NCI-H748 (cell line): ENCODE results near the gene SV2B.

ENCODE experiments used
- DNase-seq: peaks from one replicate; lab custom pipeline; 2025; ENCODE audit not compliant: unreplicated experiment; lab: John Stamatoyannopoulos, UW

The SV2B gene

DNA sequence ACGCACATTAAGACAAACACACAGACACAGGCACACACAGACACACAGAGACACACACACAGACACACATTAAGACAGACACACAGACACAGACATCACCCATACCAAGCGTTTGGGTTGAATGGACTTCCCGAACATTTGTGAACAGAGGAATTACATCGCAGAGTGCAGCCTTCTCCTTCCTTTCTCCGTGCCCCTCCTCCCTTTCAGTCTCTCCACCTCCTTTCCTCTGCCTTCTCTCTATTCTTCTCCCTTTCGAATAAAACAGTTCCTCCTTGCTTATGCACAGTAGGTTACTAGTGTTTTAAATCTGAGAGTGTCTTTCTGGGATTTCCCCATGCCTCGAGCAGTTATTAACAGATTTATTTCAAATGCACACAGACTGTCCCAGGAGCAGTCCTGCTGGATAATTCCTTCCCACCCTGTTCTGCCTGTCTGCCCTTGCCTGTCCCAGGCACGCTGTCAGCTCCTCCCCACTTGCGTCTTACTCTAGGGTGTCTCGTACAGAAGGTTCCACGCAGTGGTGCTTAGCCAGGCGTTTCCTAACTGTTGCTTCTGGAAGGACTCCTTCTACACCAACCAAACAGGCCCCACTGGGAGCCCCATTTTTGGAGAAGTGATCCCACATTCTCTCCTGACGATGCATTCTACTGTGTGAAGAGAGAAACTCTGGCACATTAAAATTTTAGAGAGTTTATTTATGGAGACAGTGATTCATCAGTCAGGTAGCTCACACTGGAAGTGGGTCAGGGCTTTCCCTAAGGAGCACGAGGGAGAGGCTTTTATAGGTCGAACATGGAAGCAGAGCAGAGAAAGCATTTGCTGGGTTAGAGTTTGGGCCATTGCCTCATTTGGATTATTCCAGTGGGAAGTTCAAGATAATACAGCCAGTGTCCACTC, 163.8 kb downstream of the SV2B start:
- no peak for DNase-seq

- DNase-seq, result no peak
Measured at GRCh38 chr15:91264651-91265351, 164.7 kb downstream of the SV2B start.

- no peak for DNase-seq
Measured at GRCh38 chr15:91265416-91265940, 165.4 kb downstream of the SV2B start.

GRCh38 chr15:91268510-91268909, 168.5 kb downstream of the SV2B start:
- DNase-seq, result no peak

DNA sequence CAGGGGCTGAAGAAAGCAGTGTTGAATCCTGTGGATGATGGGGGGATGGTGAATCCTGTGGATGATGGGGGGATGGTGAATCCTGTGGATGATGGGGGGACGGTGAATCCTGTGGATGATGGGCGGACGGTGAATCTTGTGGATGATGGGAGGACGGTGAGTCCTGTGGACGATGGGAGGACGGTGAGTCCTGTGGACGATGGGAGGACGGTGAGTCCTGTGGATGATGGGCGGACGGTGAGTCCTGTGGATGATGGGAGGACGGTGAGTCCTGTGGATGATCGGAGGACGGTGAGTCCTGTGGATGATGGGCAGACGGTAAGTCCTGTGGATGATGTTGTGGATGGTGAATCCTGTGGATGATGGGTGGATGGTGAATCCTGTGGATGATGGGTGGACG, 170.7 kb downstream of the SV2B start:
- no peak for DNase-seq

DNA sequence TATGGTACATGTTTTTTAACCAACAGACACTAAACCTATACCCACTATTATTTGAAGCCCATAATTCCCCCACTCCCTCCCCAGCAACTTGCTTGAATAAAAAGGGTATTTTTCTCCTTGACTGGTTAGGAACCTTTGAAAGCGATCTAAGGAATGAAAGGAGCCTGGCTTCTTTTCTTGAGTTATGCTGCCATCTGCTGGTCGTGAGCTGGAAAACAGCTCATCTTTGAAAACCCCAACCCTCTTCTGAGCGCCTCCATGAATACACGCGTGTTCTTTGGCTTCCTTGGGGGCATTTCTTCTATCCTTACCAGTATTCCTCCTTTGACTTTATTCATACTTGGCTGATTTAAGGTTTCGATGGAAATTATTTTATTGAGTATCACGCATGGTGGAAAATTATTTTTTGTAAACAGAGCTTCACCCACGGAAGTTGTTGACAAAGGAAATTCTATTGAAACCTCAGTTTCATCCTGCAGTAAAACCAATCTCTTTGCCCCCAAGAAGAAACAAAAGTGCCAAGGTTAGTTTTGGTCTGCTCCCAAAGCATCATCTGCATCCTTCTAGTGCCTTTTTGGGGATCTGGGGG, 171.6 kb downstream of the SV2B start:
- DNase-seq, result peak; percentile 58

GRCh38 chr15:91275844-91276243, 175.8 kb downstream of the SV2B start:
- DNase-seq, result no peak

GRCh38 chr15:91278951-91279350, 178.9 kb downstream of the SV2B start:
- no peak for DNase-seq

DNA sequence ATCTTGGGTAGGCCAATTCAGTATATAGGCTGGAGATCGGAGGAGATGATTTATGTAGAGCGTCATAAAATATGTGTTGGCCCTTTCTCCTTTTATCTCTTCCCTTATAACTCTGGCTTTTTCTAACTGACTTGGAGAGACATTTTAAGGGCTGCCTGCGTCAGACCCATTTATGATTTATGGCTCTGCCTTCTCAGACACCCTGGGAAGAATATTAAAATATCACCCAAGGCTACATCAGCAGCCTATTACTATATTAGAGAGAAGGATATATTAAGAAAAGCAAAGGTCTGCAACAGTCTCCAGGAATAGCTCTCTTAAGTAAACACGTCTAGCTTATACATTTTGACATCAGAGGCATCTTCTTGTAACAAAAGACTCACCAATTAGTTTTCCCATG, 179.4 kb downstream of the SV2B start:
- DNase-seq, result no peak

GRCh38 chr15:91281947-91282346, 181.9 kb downstream of the SV2B start:
- no peak for DNase-seq

GRCh38 chr15:91282486-91282885, 182.4 kb downstream of the SV2B start:
- no peak for DNase-seq

DNA sequence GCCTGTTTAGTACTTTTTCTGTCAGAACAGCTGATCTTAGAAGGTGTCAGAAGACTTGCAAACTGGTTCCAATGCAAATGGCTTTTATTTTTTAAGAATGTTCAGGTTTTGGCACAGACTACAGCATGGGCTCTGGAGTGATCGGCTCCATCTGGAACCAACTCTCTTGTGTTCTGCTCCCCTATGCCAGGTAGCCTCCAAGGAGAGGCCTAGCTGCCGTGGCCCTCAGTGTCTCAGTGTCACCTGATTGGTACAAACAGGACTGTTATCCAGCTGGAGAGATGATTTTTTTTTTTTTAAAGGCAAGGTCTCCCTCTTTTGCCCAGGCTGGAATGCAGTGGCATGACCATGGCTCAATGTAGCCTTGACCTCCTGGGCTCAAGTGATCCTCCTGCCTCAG, 183.1 kb downstream of the SV2B start:
- DNase-seq, result no peak

DNA sequence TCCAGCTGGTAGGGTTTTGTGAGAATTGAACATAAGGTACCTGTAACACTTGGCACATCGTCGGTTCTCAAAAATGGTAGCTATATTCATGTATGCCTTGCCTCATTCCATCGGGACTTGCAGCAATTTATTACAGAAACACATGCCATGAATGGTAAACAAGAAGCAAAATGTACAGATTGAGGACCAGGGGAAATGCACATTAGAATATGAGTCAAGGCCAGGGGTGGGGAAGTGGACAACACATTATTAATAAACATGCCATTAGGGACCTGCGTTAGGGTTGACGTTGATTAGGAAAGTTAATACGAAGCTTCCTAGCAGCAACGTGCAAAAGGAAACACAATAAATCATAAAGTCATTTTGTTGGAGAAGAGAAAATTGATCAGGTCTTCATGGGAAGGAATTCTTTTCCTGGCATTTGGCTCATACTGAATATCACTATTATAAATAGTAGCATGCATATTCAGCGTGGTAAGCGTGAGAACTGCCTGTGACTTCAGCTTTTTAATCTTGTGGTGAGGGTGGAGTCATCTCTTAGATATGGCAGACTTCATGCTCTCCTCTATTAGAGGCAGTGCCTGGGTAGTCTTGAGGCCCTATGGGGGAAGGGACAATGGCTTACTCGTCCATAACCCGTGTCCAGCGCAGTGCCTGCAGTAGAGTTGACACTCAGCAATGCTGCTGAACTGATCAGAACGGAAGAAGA, 184.9 kb downstream of the SV2B start:
- DNase-seq, result no peak

- DNase-seq, result no peak
Measured at GRCh38 chr15:91289324-91289723, 189.3 kb downstream of the SV2B start.

DNA sequence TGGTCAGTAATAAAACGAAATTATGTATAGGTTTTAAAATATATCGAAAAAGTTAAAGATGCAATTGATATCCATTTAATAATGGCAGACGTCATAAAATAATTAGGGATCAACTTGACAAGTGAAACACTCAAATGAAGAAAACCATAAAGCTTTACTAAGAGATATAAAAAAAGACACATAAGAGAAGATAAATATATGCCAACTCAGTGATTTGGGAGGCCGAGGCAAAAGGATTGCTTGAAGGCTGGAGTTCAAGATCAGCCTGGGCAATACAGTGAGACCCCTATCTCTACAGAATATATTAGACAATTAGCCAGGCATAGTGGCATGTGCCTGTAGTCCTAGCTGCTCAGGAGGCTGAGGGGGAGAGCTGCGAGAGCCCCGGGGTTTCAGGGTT, 190.5 kb downstream of the SV2B start:
- no peak for DNase-seq

- no peak for DNase-seq
Measured at GRCh38 chr15:91291673-91292072, 191.6 kb downstream of the SV2B start.

DNA sequence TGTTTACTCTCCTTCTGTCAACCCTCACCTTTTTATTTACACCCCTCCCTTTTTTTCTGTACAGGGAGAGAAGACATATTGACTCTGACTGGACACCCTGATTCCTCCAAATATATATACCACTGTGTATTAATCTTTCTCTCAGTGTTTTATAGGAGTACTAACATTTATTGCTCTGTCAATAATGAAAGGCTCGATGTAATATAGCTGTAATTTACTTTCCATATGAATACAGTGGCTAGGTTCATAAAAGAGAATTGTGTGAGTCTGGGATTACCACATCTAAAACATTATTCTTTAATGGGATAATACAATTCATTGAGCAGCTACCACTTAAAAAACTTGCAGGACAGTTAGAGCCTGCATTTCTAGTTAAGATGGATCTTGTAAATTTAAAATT, 194.3 kb downstream of the SV2B start:
- no peak for DNase-seq

- no peak for DNase-seq
Measured at GRCh38 chr15:91294795-91295194, 194.7 kb downstream of the SV2B start.

GRCh38 chr15:91298101-91298500, 198.0 kb downstream of the SV2B start:
- no peak for DNase-seq

GRCh38 chr15:91302588-91303439, 202.8 kb downstream of the SV2B start:
- DNase-seq, result peak; percentile 82
